ENCODE measurements around the gene GPX4.

Gene GPX4, protein sequence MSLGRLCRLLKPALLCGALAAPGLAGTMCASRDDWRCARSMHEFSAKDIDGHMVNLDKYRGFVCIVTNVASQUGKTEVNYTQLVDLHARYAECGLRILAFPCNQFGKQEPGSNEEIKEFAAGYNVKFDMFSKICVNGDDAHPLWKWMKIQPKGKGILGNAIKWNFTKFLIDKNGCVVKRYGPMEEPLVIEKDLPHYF

GRCh38 chr19:1103708-1104310 is at the start of gene GPX4:
Gene GPX4 (plus strand): TSS chr19:1103994. CDS start chr19:1104044, 50 bp downstream.
- peak; percentile 100 for DNase-seq (ENCODE audit: low read depth, low spot score)

DNA sequence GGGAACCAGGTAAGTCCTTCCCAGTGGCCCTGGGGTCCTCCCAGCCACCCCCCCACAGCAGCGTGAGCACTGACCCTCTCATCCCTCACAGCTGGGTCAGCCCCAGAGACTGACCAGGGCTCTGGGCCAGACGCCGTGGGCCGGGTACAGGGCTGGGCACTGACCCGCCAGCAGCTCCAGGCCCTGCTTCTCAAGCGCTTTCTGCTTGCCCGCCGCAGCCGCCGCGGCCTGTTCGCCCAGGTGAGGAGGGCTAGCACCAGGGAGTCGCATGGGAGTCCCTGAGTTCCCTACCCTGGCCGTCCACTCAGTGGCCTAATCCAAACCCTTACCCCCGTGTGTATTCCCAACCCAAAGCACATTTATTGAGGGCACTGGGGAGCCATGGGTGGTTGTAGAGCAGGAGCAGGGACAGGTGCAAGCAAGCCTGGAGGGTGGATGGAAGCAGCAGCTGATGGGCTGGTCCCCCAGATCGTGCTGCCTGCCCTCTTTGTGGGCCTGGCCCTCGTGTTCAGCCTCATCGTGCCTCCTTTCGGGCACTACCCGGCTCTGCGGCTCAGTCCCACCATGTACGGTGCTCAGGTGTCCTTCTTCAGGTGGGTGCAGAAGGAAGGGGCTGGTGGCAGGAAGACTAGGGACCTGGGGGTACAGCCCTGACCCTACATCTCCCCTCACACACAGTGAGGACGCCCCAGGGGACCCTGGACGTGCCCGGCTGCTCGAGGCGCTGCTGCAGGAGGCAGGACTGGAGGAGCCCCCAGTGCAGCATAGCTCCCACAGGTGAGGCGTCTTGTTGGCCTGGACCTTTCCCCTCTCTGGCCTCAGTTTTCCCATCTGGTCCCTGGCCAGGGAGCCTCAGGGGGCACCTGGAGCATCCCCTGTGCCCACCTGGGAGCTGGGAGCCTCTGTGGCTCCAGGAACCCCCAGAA is 49.4 kb upstream of the GPX4 start:
- no peak for DNase-seq (ENCODE audit: low read depth, low spot score)

GRCh38 chr19:1055028-1055425 is 48.8 kb upstream of the GPX4 start:
- DNase-seq (ENCODE audit: low read depth, low spot score) = no peak

- DNase-seq (ENCODE audit: low read depth, low spot score) = no peak
Observed at GRCh38 chr19:1055886-1056620, 47.7 kb upstream of the GPX4 start.

- peak; percentile 68 for DNase-seq (ENCODE audit: low read depth, low spot score)
Observed at GRCh38 chr19:1057176-1057855, 46.5 kb upstream of the GPX4 start.

DNA sequence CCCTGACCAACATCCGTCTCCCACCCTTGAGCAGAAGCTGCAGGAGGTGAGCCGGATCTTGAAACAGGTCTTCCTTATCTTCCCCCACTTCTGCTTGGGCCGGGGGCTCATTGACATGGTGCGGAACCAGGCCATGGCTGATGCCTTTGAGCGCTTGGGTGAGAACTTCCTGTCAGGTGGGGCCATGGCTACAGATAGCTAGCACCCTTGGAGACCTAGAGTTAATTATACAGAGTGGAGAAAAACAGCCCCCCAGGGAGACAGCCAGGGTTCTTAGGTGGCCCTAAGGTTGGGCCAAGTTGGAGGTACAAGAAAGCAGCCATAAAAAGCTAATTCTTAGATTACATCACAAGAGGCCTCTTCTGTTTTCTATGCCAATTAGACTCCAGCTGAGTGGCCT is 45.7 kb upstream of the GPX4 start:
- no peak for DNase-seq (ENCODE audit: low read depth, low spot score)

GRCh38 chr19:1060689-1061088 is 43.1 kb upstream of the GPX4 start:
- DNase-seq (ENCODE audit: low read depth, low spot score) = no peak

- DNase-seq (ENCODE audit: low read depth, low spot score) = no peak
Observed at GRCh38 chr19:1061987-1062386, 41.8 kb upstream of the GPX4 start.

GRCh38 chr19:1062387-1063029 is 41.3 kb upstream of the GPX4 start:
- DNase-seq (ENCODE audit: low read depth, low spot score) = no peak

GRCh38 chr19:1063030-1063908 is 40.5 kb upstream of the GPX4 start:
- DNase-seq (ENCODE audit: low read depth, low spot score) = no peak

DNA sequence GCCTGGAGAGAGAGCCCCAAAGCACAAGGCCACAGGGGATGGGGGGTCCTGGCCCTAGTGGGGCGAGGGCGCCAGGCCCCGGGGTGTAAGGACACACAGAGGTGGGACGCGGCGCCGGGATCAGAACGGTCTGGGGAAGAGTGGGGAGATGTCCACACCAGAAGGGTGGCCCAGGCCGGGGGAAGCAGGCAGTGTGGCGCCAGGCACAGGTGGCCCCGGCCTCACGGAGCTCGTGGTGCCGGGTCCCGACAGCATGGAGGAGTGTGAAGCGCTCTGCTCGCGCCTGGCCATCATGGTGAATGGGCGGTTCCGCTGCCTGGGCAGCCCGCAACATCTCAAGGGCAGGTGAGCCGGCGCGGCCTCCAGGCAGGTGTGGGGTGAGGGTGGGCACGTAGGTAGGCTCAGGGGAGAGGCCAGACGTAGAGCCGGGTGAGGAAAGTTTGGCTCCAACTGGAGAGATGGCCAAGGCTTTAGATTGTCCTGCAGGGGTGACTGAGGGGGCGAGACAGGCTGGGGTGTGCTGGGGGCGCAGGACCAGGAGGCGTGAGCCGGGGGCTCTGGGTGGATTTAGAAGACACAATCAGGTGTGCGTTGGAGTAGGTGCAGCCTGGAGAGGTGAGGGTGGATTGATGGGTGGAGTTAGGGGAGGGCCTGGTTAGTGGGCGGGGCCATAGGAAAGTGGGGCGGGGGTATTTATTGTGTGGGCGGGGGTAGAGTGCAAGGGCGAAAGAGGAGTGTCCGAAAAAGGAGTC is 39.7 kb upstream of the GPX4 start:
- no peak for DNase-seq (ENCODE audit: low read depth, low spot score)

GRCh38 chr19:1064661-1065605 is 38.9 kb upstream of the GPX4 start:
- peak; percentile 86 for DNase-seq (ENCODE audit: low read depth, low spot score)

- no peak for DNase-seq (ENCODE audit: low read depth, low spot score)
Observed at GRCh38 chr19:1065606-1066109, 38.1 kb upstream of the GPX4 start.

- no peak for DNase-seq (ENCODE audit: low read depth, low spot score)
Observed at GRCh38 chr19:1066251-1066747, 37.5 kb upstream of the GPX4 start.

GRCh38 chr19:1066748-1067340 is 37.0 kb upstream of the GPX4 start, which contains the start of gene ARHGAP45:
Gene ARHGAP45 (plus strand): TSS chr19:1067167. CDS start chr19:1067406, 239 bp downstream.
- no peak for DNase-seq (ENCODE audit: low read depth, low spot score)

- no peak for DNase-seq (ENCODE audit: low read depth, low spot score)
Observed at GRCh38 chr19:1067341-1067957, 36.3 kb upstream of the GPX4 start.

Data from astrocyte of the hippocampus (primary cell).